ENCODE data around the gene MT1B. TPM values are rescaled to one million over a fixed set of nuclear protein-coding genes. Genes with fewer than 3 reads are reported as not detected.

MT1B gene
- total and polyA plus RNA-seq, 9 of the 15 experiments (the other 6 are each of a cell fraction or from before 2014, with no cell fraction given), result not detected

- FAIRE-seq, result no peak
- no peak overlapping the region for H3K4me2 ChIP-seq (ENCODE audit: insufficient read depth, low read length)
Observed at GRCh38 chr16:56625943-56626654, 25.6 kb upstream of the MT1B start.

More at GRCh38 chr16:56625943-56626654, 25.6 kb upstream of the MT1B start:
- peaks cover 16 to 40% of the 10 kb centered on the region in 2 experiments; a peak in 4 of 5 replicates for H3K27me3 ChIP-seq (ENCODE audit: control insufficient read depth in 2 of 2, insufficient read depth in 2 of 2, low read length in 2 of 2)
- H3K27ac ChIP-seq (ENCODE audit: extremely low read depth, low read depth, low read length), result no peak overlapping the region
- POLR2A ChIA-PET, result interaction anchor here (1.0 kb wide), 1 partner anchor 13 kb away, joined by 4 read pairs; no protein-coding TSS in a partner anchor
- no peak overlapping the region for H2AFZ ChIP-seq (ENCODE audit: low read depth, low read length)
- ATAC-seq (no peak; the same call in 2 of the 3 replicates), DNase-seq (ENCODE audit: extremely low read depth in 1 of 4, low spot score in 3 of 4) (no peak)
- CTCF ChIA-PET (ENCODE audit: low intra/inter-chr PET ratio), result no interaction called here
- no peaks in the 10 kb centered on the region for H3K79me2 ChIP-seq (ENCODE audit: control insufficient read depth, insufficient read depth, low read length)
- H3K4me3 ChIP-seq, result no peak overlapping the region
- TF ChIP-seq ARID3A (IDR thresholded peaks at IDR 0.05; ENCODE audit: borderline replicate concordance, low read depth, low read length), result no peak
- TF ChIP-seq DACH1 (IDR thresholded peaks at IDR 0.05; ENCODE audit: partially characterized antibody), result no peak
- TF ChIP-seq FOSL1 (tag; conservative IDR thresholded peaks at IDR 0.05), result no peak
- no peak for TF ChIP-seq KDM5B (IDR thresholded peaks at IDR 0.05; ENCODE audit: insufficient replicate concordance, low read depth, low read length)
- no peak for TF ChIP-seq HMG20B (CRISPR knock-in tag; IDR thresholded peaks at IDR 0.05)
- no peak for TF ChIP-seq FOXA3 (CRISPR knock-in tag; conservative IDR thresholded peaks at IDR 0.05 in 1 of 2, IDR thresholded peaks at IDR 0.05 in 1 of 2)
- no peak for TF ChIP-seq PHTF2 (CRISPR knock-in tag; IDR thresholded peaks at IDR 0.05)
- no peak for TF ChIP-seq ZNF76 (CRISPR knock-in tag; IDR thresholded peaks at IDR 0.05; ENCODE audit: borderline replicate concordance)
- intact Hi-C loops (cut with micrococcal nuclease), result no loop called here
- H3K9me1 ChIP-seq (ENCODE audit: control insufficient read depth, insufficient read depth, low read length), result no peaks in the 10 kb centered on the region
- H3K4me1 ChIP-seq (replicated peaks in 1 of 2; ENCODE audit: control insufficient read depth in 2 of 2, insufficient read depth in 2 of 2, low read length in 2 of 2), result peaks cover 0 to 7% of the 10 kb centered on the region in 2 experiments; a peak in 2 of 5 replicates
- H3K9me3 ChIP-seq (replicated peaks; ENCODE audit: control insufficient read depth, insufficient read depth, low read depth, low read length), result no peaks in the 10 kb centered on the region
- no peak overlapping the region for H3K9ac ChIP-seq (ENCODE audit: insufficient read depth in 1 of 2, low read depth in 2 of 2, low read length in 2 of 2)
- WGBS (ENCODE audit: insufficient coverage, low coverage, missing lambda C conversion rate), result 1% methylated on average over 11 of the region's 16 CpGs
- H4K20me1 ChIP-seq (replicated peaks; ENCODE audit: control insufficient read depth, insufficient read depth, low read length), result no peaks in the 10 kb centered on the region
- BruUV-seq (replicated peaks), result no TSS peak
- H3K36me3 ChIP-seq (ENCODE audit: control insufficient read depth, insufficient read depth, low read length), result no peaks in the 10 kb centered on the region
- in situ Hi-C loops (cut with MboI), result no loop called here
